Daoy (cell line): Measurements from ENCODE around the gene SEC14L3. TPM values are rescaled to one million over a fixed set of nuclear protein-coding genes. Genes with fewer than 3 reads are reported as not detected.

Source experiments
- DNase-seq: peaks from one replicate; pipeline ENCODE4 v3.0.0-alpha.2; 2015; ENCODE audit warnings: low read depth
- total RNA-seq: library from RNA; depleted of rRNA; stranded (reverse); fragments of >200 nt; shearing (Covaris generic); gene quantifications from 2 replicates; pipeline ENCODE4 v1.2.3, GENCODE V29; 2014

Gene SEC14L3
- total RNA-seq, 1 experiment from 2014 or later, result not detected

GRCh38 chr22:30444632-30445437, 27.0 kb downstream of the SEC14L3 start:
- DNase-seq, result peak; percentile 66

- DNase-seq, result no peak
Measured at GRCh38 chr22:30441088-30441487, 30.7 kb downstream of the SEC14L3 start.

GRCh38 chr22:30439836-30440235, 32.0 kb downstream of the SEC14L3 start:
- DNase-seq, result no peak

GRCh38 chr22:30439226-30439625, 32.6 kb downstream of the SEC14L3 start:
- no peak for DNase-seq

- no peak for DNase-seq
Measured at GRCh38 chr22:30438559-30438958, 33.3 kb downstream of the SEC14L3 start.

GRCh38 chr22:30436196-30436595, 35.6 kb downstream of the SEC14L3 start:
- no peak for DNase-seq

GRCh38 chr22:30435674-30436126, 36.1 kb downstream of the SEC14L3 start:
- no peak for DNase-seq

GRCh38 chr22:30434843-30435242, 37.0 kb downstream of the SEC14L3 start:
- DNase-seq, result no peak

GRCh38 chr22:30433773-30434172, 38.0 kb downstream of the SEC14L3 start:
- no peak for DNase-seq

GRCh38 chr22:30433227-30433626, 38.6 kb downstream of the SEC14L3 start:
- no peak for DNase-seq

- DNase-seq, result no peak
Measured at GRCh38 chr22:30432520-30432919, 39.3 kb downstream of the SEC14L3 start.

GRCh38 chr22:30432096-30432495, 39.7 kb downstream of the SEC14L3 start:
- DNase-seq, result no peak

GRCh38 chr22:30430933-30431332, 40.9 kb downstream of the SEC14L3 start:
- no peak for DNase-seq

- no peak for DNase-seq
Measured at GRCh38 chr22:30429887-30430286, 41.9 kb downstream of the SEC14L3 start.

GRCh38 chr22:30427871-30428270, 43.9 kb downstream of the SEC14L3 start:
- DNase-seq, result no peak

- peak; percentile 88 for DNase-seq
Measured at GRCh38 chr22:30426388-30427353, 45.1 kb downstream of the SEC14L3 start.

GRCh38 chr22:30425616-30426387, 46.0 kb downstream of the SEC14L3 start, which contains the start of gene MTFP1:
Gene MTFP1 (plus strand): TSS chr22:30425768. CDS start chr22:30425880, 112 bp downstream.
- DNase-seq, result peak; percentile 74

GRCh38 chr22:30425327-30425615, 46.5 kb downstream of the SEC14L3 start:
- no peak for DNase-seq

- DNase-seq, result peak; percentile 48
Measured at GRCh38 chr22:30424534-30425326, 47.1 kb downstream of the SEC14L3 start.

GRCh38 chr22:30423959-30424533, 47.8 kb downstream of the SEC14L3 start:
- DNase-seq, result peak; percentile 100
